Osteocyte (in vitro differentiated cells): Measurements from ENCODE around the gene COPZ1. TPM values are rescaled to one million over a fixed set of nuclear protein-coding genes. Genes with fewer than 3 reads are reported as not detected.

Experiments
- DNase-seq: peaks from one replicate; pipeline ENCODE4 v3.0.0; 2021; ENCODE audit warnings: mixed read lengths; ENCODE audit not compliant: unreplicated experiment; ENCODE audit errors: extremely low spot score
- H3K27ac Mint-ChIP-seq: one replicate; pipeline ENCODE4 v1.8.0; 2021; ENCODE audit warnings: mild to moderate bottlenecking, mixed read lengths; ENCODE audit not compliant: unreplicated experiment
- H3K27me3 Mint-ChIP-seq: one replicate; pipeline ENCODE4 v1.8.0; 2021; ENCODE audit warnings: mixed read lengths; ENCODE audit not compliant: unreplicated experiment
- H3K36me3 Mint-ChIP-seq: one replicate; pipeline ENCODE4 v1.8.0; 2021; ENCODE audit warnings: mixed read lengths; ENCODE audit not compliant: unreplicated experiment
- H3K4me1 Mint-ChIP-seq: one replicate; pipeline ENCODE4 v1.8.0; 2021; ENCODE audit warnings: mixed read lengths; ENCODE audit not compliant: unreplicated experiment
- H3K4me3 Mint-ChIP-seq: one replicate; pipeline ENCODE4 v1.8.0; 2021; ENCODE audit warnings: mild to moderate bottlenecking, moderate library complexity, mixed read lengths; ENCODE audit not compliant: unreplicated experiment
- H3K9me3 Mint-ChIP-seq: one replicate; pipeline ENCODE4 v1.8.0; 2021; ENCODE audit warnings: mixed read lengths; ENCODE audit not compliant: unreplicated experiment
- CTCF ChIP-seq: fragments of 200-600 bp; sonication (generic); IDR thresholded peaks from 2 replicates; pipeline ENCODE4 v1.5.0; 2021; ENCODE audit warnings: antibody characterized with exemption, mild to moderate bottlenecking, moderate library complexity
- total RNA-seq: library from RNA; stranded (reverse); gene quantifications from 2 replicates; pipeline ENCODE4 v1.2.1, GENCODE V29; 2021

Gene COPZ1
- total RNA-seq, 1 donor from 2014 or later, result 136 TPM

- H3K27me3 Mint-ChIP-seq, result no peaks in the 10 kb centered on the region
- H3K9me3 Mint-ChIP-seq, result no peaks in the 10 kb centered on the region
- H3K4me1 Mint-ChIP-seq, result peaks cover 17% of the 10 kb centered on the region
- H3K27ac Mint-ChIP-seq, result no peak overlapping the region
- H3K4me3 Mint-ChIP-seq, result no peak overlapping the region
- DNase-seq, result no peak
- no peaks in the 10 kb centered on the region for H3K36me3 Mint-ChIP-seq
- no peak for TF ChIP-seq CTCF
Measured at GRCh38 chr12:54359762-54360351, 34.9 kb downstream of the COPZ1 start.

GRCh38 chr12:54360717-54361456 is 36.0 kb downstream of the COPZ1 start:
- H3K27me3 Mint-ChIP-seq, result no peaks in the 10 kb centered on the region
- peaks cover 16% of the 10 kb centered on the region for H3K4me1 Mint-ChIP-seq
- TF ChIP-seq CTCF, result peak; percentile 81
- H3K9me3 Mint-ChIP-seq, result no peaks in the 10 kb centered on the region
- H3K27ac Mint-ChIP-seq, result no peak overlapping the region
- no peaks in the 10 kb centered on the region for H3K36me3 Mint-ChIP-seq
- DNase-seq, result peak; percentile 90
- no peak overlapping the region for H3K4me3 Mint-ChIP-seq

GRCh38 chr12:54363047-54363446 is 38.1 kb downstream of the COPZ1 start:
- H3K36me3 Mint-ChIP-seq, result no peaks in the 10 kb centered on the region
- DNase-seq, result no peak
- no peak overlapping the region for H3K4me3 Mint-ChIP-seq
- H3K27me3 Mint-ChIP-seq, result no peaks in the 10 kb centered on the region
- peaks cover 11% of the 10 kb centered on the region for H3K4me1 Mint-ChIP-seq
- no peaks in the 10 kb centered on the region for H3K9me3 Mint-ChIP-seq
- TF ChIP-seq CTCF, result no peak
- H3K27ac Mint-ChIP-seq, result no peak overlapping the region

GRCh38 chr12:54363618-54364017 is 38.7 kb downstream of the COPZ1 start:
- TF ChIP-seq CTCF, result no peak
- DNase-seq, result no peak
- H3K36me3 Mint-ChIP-seq, result no peaks in the 10 kb centered on the region
- no peak overlapping the region for H3K4me3 Mint-ChIP-seq
- no peak overlapping the region for H3K27ac Mint-ChIP-seq
- H3K9me3 Mint-ChIP-seq, result no peaks in the 10 kb centered on the region
- H3K27me3 Mint-ChIP-seq, result no peaks in the 10 kb centered on the region
- peaks cover 16% of the 10 kb centered on the region for H3K4me1 Mint-ChIP-seq

GRCh38 chr12:54364413-54364812 is 39.5 kb downstream of the COPZ1 start, which contains the start of gene GPR84:
TSS of gene GPR84 (minus strand) at chr12:54364486. CDS start at chr12:54363851, 635 bp downstream.
- no peak for DNase-seq
- no peak within 1 kb of the TSS for H3K27ac Mint-ChIP-seq
- H3K27me3 Mint-ChIP-seq, result no peaks in the 10 kb centered on the region

More at GRCh38 chr12:54364413-54364812, 39.5 kb downstream of the COPZ1 start, which contains the start of gene GPR84:
- no peak for TF ChIP-seq CTCF
- peaks cover 24% of the 10 kb centered on the region for H3K4me1 Mint-ChIP-seq
- no peak within 1 kb of the TSS for H3K4me3 Mint-ChIP-seq
- no peaks in the 10 kb centered on the region for H3K9me3 Mint-ChIP-seq
- no peaks in the 10 kb centered on the region for H3K36me3 Mint-ChIP-seq
